Measurements from ENCODE around the gene DNAAF1. TPM values are rescaled to one million over a fixed set of nuclear protein-coding genes. Genes with fewer than 3 reads are reported as not detected.
A peak's percentile ranks its signal among the peaks of the same experiment; 100 is the strongest.

The DNAAF1 gene
- total RNA-seq, 4 donors from 2014 or later = 0.20 to 1.1 (median 0.90) TPM; not detected in 1

GRCh38 chr16:84176192-84177053 is 31.3 kb downstream of the DNAAF1 start:
- TF ChIP-seq CTCF (IDR thresholded peaks at IDR 0.05) (no peak), POLR2A (IDR thresholded peaks at IDR 0.05) (no peak), EP300 (IDR thresholded peaks at IDR 0.05) (no peak)

DNA sequence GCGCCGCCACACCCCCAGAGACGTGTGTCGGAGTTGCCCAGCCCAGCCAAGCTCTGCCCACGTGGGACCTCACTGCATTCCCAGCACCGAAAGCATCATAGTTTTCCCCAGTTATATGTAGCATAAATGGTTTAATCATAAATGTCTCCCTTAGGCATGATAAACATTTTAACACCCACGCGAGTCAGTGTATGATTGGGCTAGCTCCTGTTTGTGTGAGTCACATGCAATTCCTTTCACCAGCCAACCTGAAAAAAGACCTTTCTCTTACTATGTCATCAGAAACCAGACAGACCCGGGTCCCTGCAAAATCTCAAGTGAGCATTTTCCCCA is 32.6 kb downstream of the DNAAF1 start:
- H3K9me3 ChIP-seq = no peaks in the 10 kb centered on the region
- H3K4me1 ChIP-seq = peaks cover 0 to 42% (median 31%) of the 10 kb centered on the region in 4 donors
- no peak overlapping the region for H3K4me3 ChIP-seq
- DNase-seq (ENCODE audit: low spot score in 2 of 2) = no peak
- peaks cover 0 to 46% (median 14%) of the 10 kb centered on the region in 3 donors for H3K36me3 ChIP-seq
- H3K27ac ChIP-seq = peak overlapping the region; percentile 76 to 96 (median 86)
- WGBS, 2 donors = 19 to 24% methylated on average over 9 of the region's 9 CpGs
- no peak for TF ChIP-seq EP300 (IDR thresholded peaks at IDR 0.05)
- TF ChIP-seq POLR2A (IDR thresholded peaks at IDR 0.05) = no peak
- TF ChIP-seq CTCF (IDR thresholded peaks at IDR 0.05) = no peak
- H3K27me3 ChIP-seq = no peaks in the 10 kb centered on the region

More at GRCh38 chr16:84176192-84177053, 31.3 kb downstream of the DNAAF1 start:
- Histone ChIP-seq H3K27me3 (no peaks in the 10 kb centered on the region), H3K36me3 (peaks cover 0 to 33% (median 13%) of the 10 kb centered on the region in 3 donors), H3K4me3 (peak overlapping the region in 1 of 4 donors; percentile 7), H3K4me1 (peaks cover 0 to 42% (median 31%) of the 10 kb centered on the region in 4 donors), H3K27ac (peak overlapping the region; percentile 56 to 96 (median 83)), H3K9me3 (no peaks in the 10 kb centered on the region)
- 35 to 36% methylated on average over 17 to 18 of the region's 18 CpGs for WGBS, 2 donors
- no peak for DNase-seq (ENCODE audit: low spot score in 2 of 2)

DNA sequence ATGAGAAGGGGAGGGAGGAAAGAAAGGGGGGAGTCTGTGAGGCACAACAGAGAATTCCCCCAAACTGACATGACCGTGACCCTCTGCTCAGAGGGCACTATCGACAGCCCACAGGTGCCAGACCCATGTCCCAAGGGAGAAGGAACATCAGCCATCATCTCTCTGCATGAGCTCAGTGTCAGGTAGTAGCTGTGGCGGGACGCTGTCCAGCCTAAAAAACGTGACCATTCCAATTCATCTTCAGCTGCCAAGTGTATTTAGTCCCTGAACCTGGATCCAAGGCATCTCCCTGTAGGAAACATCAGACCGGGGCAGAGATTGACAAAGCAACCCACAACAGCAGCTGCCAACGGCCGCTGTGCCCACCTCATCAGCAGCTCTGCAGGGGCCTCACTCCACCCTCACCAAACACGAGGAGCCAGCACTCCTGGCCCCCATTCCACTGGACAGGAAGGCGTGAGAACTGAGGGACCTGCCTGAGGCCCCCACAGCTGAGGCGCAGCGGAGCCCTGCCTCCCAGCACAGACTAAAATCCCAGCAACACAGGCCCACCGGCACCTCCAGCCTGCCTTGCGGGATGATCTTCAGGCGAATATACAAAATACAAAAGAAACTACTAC is 33.1 kb downstream of the DNAAF1 start:
- peaks cover 0 to 51% (median 14%) of the 10 kb centered on the region in 3 donors for H3K36me3 ChIP-seq
- H3K4me1 ChIP-seq = peaks cover 0 to 42% (median 31%) of the 10 kb centered on the region in 4 donors
- no peak for DNase-seq (ENCODE audit: low spot score in 2 of 2)
- H3K27ac ChIP-seq = peak overlapping the region; percentile 76 to 96 (median 86)
- WGBS, 2 donors = 67 to 72% methylated on average over 14 to 15 of the region's 15 CpGs
- H3K4me3 ChIP-seq = no peak overlapping the region
- no peak for TF ChIP-seq POLR2A (IDR thresholded peaks at IDR 0.05)
- no peak for TF ChIP-seq EP300 (IDR thresholded peaks at IDR 0.05)
- TF ChIP-seq CTCF (IDR thresholded peaks at IDR 0.05) = no peak
- no peaks in the 10 kb centered on the region for H3K27me3 ChIP-seq
- no peaks in the 10 kb centered on the region for H3K9me3 ChIP-seq

DNA sequence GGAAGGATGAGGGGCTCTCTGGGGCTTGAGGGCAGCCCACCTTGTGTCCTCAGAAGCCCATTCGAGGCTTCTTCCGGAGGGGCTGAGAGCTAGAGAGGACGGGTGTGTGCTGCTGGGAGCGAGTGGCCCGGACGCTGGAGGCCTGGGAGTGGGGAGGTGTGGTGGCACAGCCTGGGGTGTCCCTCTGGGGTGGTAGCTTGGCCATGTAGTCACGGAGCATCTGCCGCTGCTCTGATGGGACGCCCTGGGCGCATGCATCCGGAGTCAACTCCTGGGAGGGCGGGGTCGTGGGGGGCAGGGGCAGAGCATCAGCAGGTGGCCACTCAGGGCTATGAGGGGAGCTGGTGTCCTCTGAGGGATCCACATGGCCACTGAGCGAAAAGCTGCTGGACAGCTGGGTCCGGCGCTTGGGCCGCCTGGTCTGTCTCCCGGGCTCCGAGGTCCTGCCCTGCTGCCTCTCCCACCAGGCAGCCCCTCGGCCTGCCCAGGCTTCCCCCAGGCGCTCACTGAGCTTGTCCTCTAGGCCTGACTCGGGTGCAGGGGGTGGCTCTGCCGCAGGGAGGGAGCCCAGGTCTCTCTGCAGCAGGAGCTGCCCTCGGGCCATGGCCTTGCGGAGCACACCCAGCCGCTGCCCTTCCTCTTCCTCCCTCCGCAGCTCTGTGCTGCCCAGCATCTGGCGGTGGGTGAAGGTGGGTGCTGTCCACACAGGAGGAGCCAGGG is 33.9 kb downstream of the DNAAF1 start:
- no peak for TF ChIP-seq CTCF (IDR thresholded peaks at IDR 0.05)
- TF ChIP-seq POLR2A (IDR thresholded peaks at IDR 0.05) = no peak
- no peak for TF ChIP-seq EP300 (IDR thresholded peaks at IDR 0.05)
- Histone ChIP-seq H3K4me1 (peaks cover 0 to 46% (median 31%) of the 10 kb centered on the region in 4 donors), H3K9me3 (no peaks in the 10 kb centered on the region), H3K27me3 (no peaks in the 10 kb centered on the region), H3K36me3 (peaks cover 0 to 59% (median 14%) of the 10 kb centered on the region in 3 donors), H3K4me3 (no peak overlapping the region), H3K27ac (peak overlapping the region in 3 of 4 donors; percentile 82 to 96 (median 90))
- no peak for DNase-seq (ENCODE audit: low spot score in 2 of 2)
- WGBS, 2 donors = 76 to 83% methylated on average over 16 to 24 of the region's 28 CpGs

Measured in tibial nerve (tissue), 4 donors.